WERI-Rb-1 (cell line): ENCODE measurements around the gene NDUFA5.
"Not testable (repeated sequence)": the region's sequence is repeated elsewhere in the genome, so short reads cannot be mapped to it uniquely, and the experiment has no call there.

ENCODE experiments used
- DNase-seq: peaks from one replicate; pipeline ENCODE4 v3.0.0-alpha.2; 2020
- H3K27ac ChIP-seq: fragments of 250-450 bp; sonication (Bioruptor Pico); 2 replicates; pipeline ENCODE4 v1.5.1; 2020; ENCODE audit warnings: mild to moderate bottlenecking, moderate library complexity
- H3K27me3 ChIP-seq: fragments of 250-450 bp; sonication (Bioruptor Pico); 2 replicates; pipeline ENCODE4 v1.5.1; 2021; ENCODE audit warnings: mild to moderate bottlenecking, low read depth, moderate library complexity; ENCODE audit not compliant: insufficient read depth, severe bottlenecking
- H3K36me3 ChIP-seq: fragments of 250-450 bp; sonication (Bioruptor Pico); 2 replicates; pipeline ENCODE4 v1.5.1; 2020; ENCODE audit warnings: mild to moderate bottlenecking, moderate library complexity
- H3K4me3 ChIP-seq: 2 replicates; pipeline ENCODE4 v1.5.1; 2011; ENCODE audit warnings: low read depth, mild to moderate bottlenecking, control low read depth, low read length
- H3K9me3 ChIP-seq: fragments of 250-450 bp; sonication (Bioruptor Pico); 2 replicates; pipeline ENCODE4 v1.5.1; 2021; ENCODE audit warnings: mild to moderate bottlenecking, moderate library complexity; ENCODE audit not compliant: severe bottlenecking
- TF ChIP-seq, protein P1 (sequence below): IDR thresholded peaks from 2 replicates; pipeline ENCODE4 v1.5.1; 2011; ENCODE audit warnings: low read depth, mild to moderate bottlenecking, control low read depth, inconsistent platforms, low read length

Gene NDUFA5

DNA sequence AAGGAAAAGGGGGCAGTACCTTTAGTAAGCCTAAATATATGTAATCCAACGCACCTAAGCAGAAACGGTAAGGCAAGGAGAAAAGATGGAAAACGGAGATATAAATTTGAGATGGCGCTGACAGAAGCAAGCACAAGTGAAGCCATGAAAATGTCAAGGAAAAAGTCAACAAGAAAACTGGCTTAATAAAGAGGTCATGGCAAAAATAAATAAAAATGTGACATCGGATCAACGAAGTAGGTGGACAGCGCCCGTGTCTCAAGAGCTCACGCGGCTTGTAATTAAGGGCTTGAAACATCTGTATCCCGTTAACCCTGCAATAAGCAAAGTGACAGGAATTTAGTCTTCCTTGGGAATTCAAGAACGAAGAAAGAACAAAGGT is 611 bp downstream of the NDUFA5 start:
- DNase-seq, result no peak

DNA sequence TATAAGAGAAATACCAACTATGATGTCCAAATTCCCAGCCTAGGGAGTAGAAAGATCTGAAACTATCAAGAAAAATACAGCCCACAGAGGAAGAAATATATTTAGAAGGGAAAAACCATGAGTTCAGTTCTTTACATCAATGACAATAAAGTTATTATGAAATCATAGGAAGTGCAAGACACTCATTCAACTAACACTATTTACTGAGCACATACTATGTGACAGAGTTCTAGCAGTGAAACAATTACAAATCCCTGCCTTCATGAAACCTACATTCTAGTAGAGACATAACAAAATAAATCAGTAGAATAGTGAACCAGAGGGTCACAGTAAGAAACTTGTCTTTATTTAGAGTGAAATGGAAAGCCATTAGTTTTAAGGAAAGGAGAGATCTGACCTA is 2.1 kb downstream of the NDUFA5 start:
- Histone ChIP-seq H3K4me3 (no peak overlapping the region), H3K36me3 (peaks cover 42% of the 10 kb centered on the region), H3K27me3 (no peaks in the 10 kb centered on the region), H3K9me3 (no peaks in the 10 kb centered on the region), H3K27ac (no peak overlapping the region)
- TF ChIP-seq, protein P1, sequence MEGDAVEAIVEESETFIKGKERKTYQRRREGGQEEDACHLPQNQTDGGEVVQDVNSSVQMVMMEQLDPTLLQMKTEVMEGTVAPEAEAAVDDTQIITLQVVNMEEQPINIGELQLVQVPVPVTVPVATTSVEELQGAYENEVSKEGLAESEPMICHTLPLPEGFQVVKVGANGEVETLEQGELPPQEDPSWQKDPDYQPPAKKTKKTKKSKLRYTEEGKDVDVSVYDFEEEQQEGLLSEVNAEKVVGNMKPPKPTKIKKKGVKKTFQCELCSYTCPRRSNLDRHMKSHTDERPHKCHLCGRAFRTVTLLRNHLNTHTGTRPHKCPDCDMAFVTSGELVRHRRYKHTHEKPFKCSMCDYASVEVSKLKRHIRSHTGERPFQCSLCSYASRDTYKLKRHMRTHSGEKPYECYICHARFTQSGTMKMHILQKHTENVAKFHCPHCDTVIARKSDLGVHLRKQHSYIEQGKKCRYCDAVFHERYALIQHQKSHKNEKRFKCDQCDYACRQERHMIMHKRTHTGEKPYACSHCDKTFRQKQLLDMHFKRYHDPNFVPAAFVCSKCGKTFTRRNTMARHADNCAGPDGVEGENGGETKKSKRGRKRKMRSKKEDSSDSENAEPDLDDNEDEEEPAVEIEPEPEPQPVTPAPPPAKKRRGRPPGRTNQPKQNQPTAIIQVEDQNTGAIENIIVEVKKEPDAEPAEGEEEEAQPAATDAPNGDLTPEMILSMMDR, result no peak
- no peak for DNase-seq

More for the DNA sequence above, 611 bp downstream of the NDUFA5 start:
- H3K9me3 ChIP-seq, result no peaks in the 10 kb centered on the region
- peak overlapping the region; percentile 87 for H3K27ac ChIP-seq
- peak overlapping the region; percentile 89 for H3K4me3 ChIP-seq
- peaks cover 37% of the 10 kb centered on the region for H3K36me3 ChIP-seq
- no peaks in the 10 kb centered on the region for H3K27me3 ChIP-seq
- TF ChIP-seq, protein P1, result no peak

DNA sequence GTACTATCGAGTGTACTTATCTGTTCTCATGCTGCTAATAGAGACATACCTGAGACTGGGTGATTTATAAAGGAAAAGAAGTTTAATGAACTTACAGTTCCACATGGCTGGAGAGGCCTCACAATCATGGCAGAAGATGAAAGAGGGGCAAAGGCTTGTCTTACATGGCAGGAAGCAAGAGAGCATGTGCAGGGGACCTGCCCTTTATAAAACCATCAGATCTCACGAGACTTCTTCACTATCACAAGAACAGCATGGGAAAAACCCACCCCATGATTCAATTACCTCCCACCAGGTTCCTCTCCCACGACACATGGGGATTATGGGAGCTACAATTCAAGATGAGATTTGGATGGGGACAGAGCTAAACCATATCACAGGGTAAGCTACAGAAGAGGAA is 4.5 kb downstream of the NDUFA5 start:
- H3K36me3 ChIP-seq, result peaks cover 61% of the 10 kb centered on the region
- H3K27me3 ChIP-seq, result no peaks in the 10 kb centered on the region

DNA sequence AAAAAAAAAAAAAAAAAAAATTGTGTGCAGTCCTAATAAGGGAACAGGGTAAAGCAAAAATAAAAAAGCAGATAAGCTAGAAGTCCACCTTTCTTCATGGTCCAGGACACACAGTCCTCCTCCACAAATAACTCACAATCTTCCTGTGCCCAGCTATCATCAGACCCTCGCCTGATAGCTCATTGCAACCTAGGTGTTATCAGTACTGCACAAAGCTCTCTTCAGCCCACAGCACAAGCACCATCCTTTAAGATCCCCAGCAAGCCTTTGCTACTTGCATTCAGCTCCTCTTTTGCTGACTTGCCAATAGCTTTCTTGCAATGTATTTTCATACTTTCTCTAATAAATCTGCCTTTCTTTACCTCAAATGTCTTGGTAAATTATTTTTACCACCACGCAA is 5.0 kb downstream of the NDUFA5 start:
- TF ChIP-seq, protein P1, result no peak
- no peaks in the 10 kb centered on the region for H3K27me3 ChIP-seq
- peaks cover 63% of the 10 kb centered on the region for H3K36me3 ChIP-seq
- H3K27ac ChIP-seq, result no peak overlapping the region
- DNase-seq, result no peak
- no peak overlapping the region for H3K4me3 ChIP-seq
- H3K9me3 ChIP-seq, result no peaks in the 10 kb centered on the region

More for the DNA sequence above, 4.5 kb downstream of the NDUFA5 start:
- Histone ChIP-seq H3K4me3 (no peak overlapping the region), H3K27ac (no peak overlapping the region), H3K9me3 (no peaks in the 10 kb centered on the region)
- no peak for DNase-seq
- TF ChIP-seq, protein P1, result no peak

DNA sequence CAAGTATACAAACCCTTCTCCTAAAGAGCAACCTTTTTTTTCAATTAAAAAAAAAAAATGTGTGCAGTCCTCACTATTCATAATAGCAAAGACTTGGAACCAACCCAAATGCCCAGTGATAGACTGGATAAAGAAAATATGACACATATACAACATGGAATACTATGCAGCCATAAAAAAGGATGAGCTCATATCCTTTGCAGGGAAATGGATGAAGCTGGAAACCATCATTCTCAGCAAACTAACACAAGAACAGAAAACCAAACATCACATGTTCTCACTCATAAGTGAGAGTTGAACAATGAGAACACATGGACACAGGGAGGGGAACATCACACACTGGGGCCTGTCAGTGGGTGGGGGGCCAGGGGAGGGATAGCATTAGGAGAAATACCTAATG is 5.5 kb downstream of the NDUFA5 start:
- not testable (repeated sequence) for DNase-seq, H3K27me3 ChIP-seq, H3K27ac ChIP-seq, H3K4me3 ChIP-seq, H3K9me3 ChIP-seq
- peaks cover 60% of the 10 kb centered on the region for H3K36me3 ChIP-seq

DNA sequence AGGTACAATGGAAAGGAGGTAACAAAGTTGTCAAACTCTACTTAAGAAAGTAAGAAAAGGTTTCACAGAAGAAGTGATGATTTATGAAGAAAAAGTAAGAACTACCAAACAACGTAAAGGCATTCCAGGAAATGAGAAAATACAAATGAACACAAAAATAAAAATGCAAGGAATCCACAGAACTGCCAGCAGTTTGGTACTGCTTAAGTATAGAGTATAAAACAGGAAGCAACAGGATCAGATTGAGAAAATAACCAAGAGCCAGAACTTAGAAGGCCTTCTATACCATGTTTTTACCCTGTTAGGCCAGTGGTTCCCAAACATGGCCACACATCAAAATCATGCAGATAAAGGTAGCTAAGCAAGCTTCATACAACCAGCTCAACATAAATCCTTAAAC is 9.2 kb downstream of the NDUFA5 start:
- Histone ChIP-seq H3K27me3 (no peaks in the 10 kb centered on the region), H3K4me3 (no peak overlapping the region), H3K27ac (no peak overlapping the region), H3K36me3 (peaks cover 52% of the 10 kb centered on the region), H3K9me3 (no peaks in the 10 kb centered on the region)
- TF ChIP-seq, protein P1, result no peak
- no peak for DNase-seq
